ENCODE data around the gene PNN. TPM values are rescaled to one million over a fixed set of nuclear protein-coding genes. Genes with fewer than 3 reads are reported as not detected.
"Not testable (repeated sequence)": the region's sequence is repeated elsewhere in the genome, so short reads cannot be mapped to it uniquely, and the experiment has no call there.

Gene PNN
- polyA plus RNA-seq, 3 donors = 152 to 203 (median 182) TPM

DNA sequence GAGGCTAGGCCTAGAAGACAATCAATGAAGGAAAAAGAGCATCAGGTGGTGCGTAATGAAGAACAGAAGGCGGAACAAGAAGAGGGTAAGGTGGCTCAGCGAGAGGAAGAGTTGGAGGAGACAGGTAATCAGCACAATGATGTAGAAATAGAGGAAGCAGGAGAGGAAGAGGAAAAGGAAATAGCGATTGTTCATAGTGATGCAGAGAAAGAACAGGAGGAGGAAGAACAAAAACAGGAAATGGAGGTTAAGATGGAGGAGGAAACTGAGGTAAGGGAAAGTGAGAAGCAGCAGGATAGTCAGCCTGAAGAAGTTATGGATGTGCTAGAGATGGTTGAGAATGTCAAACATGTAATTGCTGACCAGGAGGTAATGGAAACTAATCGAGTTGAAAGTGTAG lies 5.5 kb downstream of the PNN start:
- DNase-seq (ENCODE audit: low read depth in 3 of 3, low spot score in 2 of 3) = no peak

DNA sequence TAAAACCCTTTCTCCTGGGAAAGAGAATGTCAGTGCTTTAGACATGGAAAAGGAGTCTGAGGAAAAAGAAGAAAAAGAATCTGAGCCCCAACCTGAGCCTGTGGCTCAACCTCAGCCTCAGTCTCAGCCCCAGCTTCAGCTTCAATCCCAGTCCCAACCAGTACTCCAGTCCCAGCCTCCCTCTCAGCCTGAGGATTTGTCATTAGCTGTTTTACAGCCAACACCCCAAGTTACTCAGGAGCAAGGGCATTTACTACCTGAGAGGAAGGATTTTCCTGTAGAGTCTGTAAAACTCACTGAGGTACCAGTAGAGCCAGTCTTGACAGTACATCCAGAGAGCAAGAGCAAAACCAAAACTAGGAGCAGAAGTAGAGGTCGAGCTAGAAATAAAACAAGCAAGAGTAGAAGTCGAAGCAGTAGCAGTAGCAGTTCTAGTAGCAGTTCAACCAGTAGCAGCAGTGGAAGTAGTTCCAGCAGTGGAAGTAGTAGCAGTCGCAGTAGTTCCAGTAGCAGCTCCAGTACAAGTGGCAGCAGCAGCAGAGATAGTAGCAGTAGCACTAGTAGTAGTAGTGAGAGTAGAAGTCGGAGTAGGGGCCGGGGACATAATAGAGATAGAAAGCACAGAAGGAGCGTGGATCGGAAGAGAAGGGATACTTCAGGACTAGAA lies 6.1 kb downstream of the PNN start:
- DNase-seq (ENCODE audit: low read depth in 3 of 3, low spot score in 2 of 3) = no peak

GRCh38 chr14:39181693-39182047 lies 6.6 kb downstream of the PNN start:
- no peak for DNase-seq (ENCODE audit: low read depth in 3 of 3, low spot score in 2 of 3)

- no peak for DNase-seq (ENCODE audit: low read depth in 3 of 3, low spot score in 2 of 3)
Observed at GRCh38 chr14:39182770-39183684, 8.0 kb downstream of the PNN start.

DNA sequence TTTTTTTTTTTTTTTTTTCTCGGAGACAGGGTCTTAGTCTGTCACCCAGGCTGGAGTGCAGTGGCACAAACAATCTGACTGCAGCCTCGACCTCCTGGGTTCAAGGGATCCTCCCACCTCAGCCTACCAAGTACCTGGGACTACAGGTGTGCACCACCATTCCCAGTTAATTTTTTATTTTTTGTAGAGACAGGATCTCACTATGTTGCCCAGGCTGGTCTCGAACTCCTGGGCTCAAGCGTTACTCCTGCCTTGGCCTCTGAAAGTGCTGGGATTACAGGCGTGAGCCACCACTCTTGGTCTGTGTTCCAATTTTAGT lies 8.6 kb downstream of the PNN start:
- DNase-seq (ENCODE audit: low read depth in 3 of 3, low spot score in 2 of 3) = not testable (repeated sequence)

GRCh38 chr14:39184628-39185255 lies 9.7 kb downstream of the PNN start:
- no peak for DNase-seq (ENCODE audit: low read depth in 3 of 3, low spot score in 2 of 3)

GRCh38 chr14:39185256-39186049 lies 10.4 kb downstream of the PNN start:
- no peak for DNase-seq (ENCODE audit: low read depth in 3 of 3, low spot score in 2 of 3)

DNA sequence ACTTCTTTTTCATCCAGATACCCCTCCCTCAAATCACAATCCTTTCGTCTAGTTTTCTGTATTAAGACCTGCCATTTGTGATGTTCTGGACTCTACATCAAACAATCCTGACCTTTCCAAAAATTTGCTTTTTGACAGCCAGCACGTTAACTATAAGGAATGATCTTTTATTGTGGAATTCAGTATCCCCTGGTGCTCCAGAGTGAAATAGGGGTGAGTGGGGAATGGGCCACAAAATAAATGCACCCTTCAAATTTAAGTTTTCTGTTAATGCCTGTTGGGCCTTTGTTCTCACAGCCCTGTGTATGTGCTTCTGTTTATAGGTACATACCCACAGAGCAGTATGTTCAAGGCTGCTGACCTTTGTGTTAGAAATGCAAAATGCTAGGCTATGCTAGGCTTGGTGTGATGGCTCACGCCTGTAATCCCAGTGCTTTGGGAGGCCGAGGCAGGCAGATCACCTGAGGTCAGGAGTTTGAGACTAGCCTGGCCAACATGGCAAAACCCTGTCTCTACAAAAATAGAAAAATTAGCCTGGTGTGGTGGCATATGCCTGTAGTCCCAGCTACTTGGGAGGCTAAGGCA lies 12.0 kb downstream of the PNN start:
- DNase-seq (ENCODE audit: low read depth in 3 of 3, low spot score in 2 of 3) = no peak

- no peak for DNase-seq (ENCODE audit: low read depth in 3 of 3, low spot score in 2 of 3)
Observed at GRCh38 chr14:39203659-39204606, 28.9 kb downstream of the PNN start.

- not testable (repeated sequence) for DNase-seq (ENCODE audit: low read depth in 3 of 3, low spot score in 2 of 3)
Observed at GRCh38 chr14:39207430-39207829, 32.4 kb downstream of the PNN start.

DNA sequence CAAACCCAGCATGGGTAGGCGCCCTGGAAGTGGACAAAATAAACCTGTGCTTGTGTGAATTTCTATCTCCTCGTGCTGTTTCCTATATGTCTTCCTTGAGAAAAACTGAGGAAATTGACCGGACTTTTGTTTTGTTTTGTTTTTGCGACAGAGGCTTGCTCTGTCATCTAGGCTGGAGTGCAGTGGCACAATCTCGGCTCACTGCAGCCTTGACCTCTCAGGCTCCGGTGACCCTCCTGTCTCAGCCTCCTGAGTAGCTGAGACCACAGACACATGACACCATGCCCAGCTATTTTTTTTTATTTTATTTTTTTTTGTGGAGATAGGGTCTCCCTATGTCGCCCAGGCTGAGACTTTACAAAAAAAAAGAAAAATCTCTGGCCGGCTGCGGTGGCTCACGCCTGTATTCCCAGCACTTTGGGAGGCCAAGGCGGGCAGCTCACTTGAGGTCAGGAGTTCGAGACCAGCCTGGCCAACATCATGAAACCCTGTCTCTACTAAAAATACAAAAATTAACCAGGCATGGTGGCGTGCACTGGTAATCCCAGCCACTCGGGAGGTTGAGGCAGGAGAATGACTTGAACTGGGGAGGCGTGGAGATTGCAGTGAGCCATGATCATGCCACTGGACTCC lies 36.2 kb downstream of the PNN start:
- no peak for DNase-seq (ENCODE audit: low read depth in 3 of 3, low spot score in 2 of 3)

DNA sequence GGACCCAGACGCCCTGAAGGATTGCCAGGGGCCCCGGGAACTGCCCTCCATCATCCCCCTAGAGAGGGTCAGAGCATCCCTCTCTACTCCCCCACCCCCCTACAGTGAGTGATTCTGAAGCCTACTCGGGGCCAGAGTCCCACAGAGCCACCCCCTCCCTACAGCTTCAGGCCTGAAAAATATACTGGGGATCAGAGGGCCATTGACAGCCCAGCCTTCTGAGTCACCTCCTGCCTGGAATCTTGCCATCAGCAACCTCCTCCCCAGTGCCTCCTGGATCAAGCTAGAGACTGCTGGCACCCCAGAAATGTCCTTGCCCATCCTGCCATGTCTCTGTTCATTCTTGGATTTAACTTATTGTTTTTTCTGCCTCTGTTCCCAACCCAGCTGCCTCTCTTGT lies 37.0 kb downstream of the PNN start:
- DNase-seq (ENCODE audit: low read depth in 3 of 3, low spot score in 2 of 3) = no peak

GRCh38 chr14:39212693-39213092 lies 37.6 kb downstream of the PNN start:
- DNase-seq (ENCODE audit: low read depth in 3 of 3, low spot score in 2 of 3) = no peak

DNA sequence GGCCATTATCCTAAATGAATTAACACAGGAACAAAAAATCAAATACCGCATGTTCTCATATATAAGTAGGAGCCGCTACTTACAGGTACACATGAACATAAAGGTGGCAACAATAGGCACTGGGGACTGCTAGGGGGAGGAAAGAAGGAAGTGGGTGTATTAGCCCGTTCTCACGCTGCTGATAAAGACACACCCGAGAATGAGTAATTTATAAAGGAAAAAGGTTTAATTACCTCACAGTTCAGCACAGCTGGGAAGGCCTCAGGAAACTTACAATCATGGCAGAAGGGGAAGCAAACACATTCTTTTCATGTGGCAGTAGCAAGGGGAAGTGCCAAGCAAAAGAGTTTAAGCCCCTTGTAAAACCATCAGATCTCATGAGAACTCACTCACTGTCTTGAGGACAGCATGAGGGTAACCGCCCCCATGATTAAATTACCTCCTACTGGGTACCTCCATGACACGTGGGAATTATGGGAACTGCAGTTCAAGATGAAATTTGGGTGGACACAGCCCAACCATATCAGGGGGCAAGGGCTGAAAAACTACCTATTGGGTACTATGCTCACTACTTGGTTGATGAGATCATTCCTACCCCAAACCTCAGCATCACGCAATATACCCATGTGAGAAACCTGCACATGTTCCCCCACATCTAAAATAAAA lies 42.3 kb downstream of the PNN start:
- DNase-seq (ENCODE audit: low read depth in 3 of 3, low spot score in 2 of 3) = no peak

- DNase-seq (ENCODE audit: low read depth in 3 of 3, low spot score in 2 of 3) = no peak
Observed at GRCh38 chr14:39218171-39218769, 43.2 kb downstream of the PNN start.

DNA sequence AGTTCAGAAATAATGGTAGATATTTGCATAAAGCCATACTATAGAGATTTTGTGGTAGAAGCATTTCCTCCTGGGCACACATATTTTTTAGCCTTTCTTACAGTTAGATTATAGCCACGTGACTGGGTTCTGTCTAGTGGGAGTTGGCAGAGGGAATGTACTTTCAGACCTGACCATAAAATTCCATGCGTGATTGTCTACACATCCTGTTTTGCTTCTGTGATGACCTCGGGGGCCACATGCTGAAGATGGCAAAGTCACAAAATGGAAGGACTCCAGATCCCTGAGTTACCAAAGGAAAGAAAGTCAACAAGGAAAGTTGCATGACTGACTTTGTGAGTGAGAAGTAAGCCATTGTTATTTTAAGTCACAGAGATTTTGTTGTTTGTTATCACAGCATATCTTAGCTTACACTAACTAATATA lies 44.0 kb downstream of the PNN start:
- no peak for DNase-seq (ENCODE audit: low read depth in 3 of 3, low spot score in 2 of 3)

GRCh38 chr14:39220473-39220872 lies 45.4 kb downstream of the PNN start:
- DNase-seq (ENCODE audit: low read depth in 3 of 3, low spot score in 2 of 3) = not testable (repeated sequence)

GRCh38 chr14:39228044-39228443 lies 53.0 kb downstream of the PNN start:
- no peak for DNase-seq (ENCODE audit: low read depth in 3 of 3, low spot score in 2 of 3)

Data from right renal cortex interstitium (tissue), 3 donors.